Testis (tissue), 2 donors: ENCODE results near the gene POU1F1.

Experiments
- CTCF ChIP-seq, 3 experiments: fragments of 450-650 bp in 2 of 3; fragments of 200-600 bp in 1 of 3; sonication (generic) in 1 of 3; IDR thresholded peaks; one replicate each; pipeline ENCODE4 v1.5.1; 2016 to 2019; ENCODE audit warnings: antibody characterized with exemption in 3 of 3, mild to moderate bottlenecking in 2 of 3, moderate library complexity in 1 of 3
- POLR2A ChIP-seq: fragments of 450-650 bp; IDR thresholded peaks from one replicate; pipeline ENCODE4 v1.6.1; 2017; ENCODE audit warnings: antibody characterized with exemption, mild to moderate bottlenecking, moderate library complexity

DNA sequence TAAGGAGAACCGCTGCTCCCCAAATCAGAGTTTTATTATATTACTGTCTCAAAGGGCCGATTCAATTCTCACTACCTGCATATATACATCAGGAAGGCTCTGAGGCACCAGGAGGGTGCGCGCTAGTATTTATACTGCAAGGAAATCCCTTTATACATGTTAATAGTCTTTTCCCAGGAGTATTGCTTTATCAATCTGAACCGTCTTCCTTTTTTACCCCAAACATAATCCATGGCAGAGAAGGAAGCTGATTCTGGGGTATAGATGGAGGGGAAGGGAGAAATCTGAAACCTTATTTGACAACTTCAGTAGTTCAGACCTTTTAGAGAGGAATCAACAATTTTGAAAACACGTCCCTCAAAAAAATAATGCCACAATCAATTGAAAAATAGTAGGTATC lies at the start of gene POU1F1:
- no peak for TF ChIP-seq CTCF (IDR thresholded peaks at IDR 0.05)
- no peak for TF ChIP-seq POLR2A
